KBM-7 (cell line): ENCODE results near the gene REM2.
"Not testable (repeated sequence)": the region's sequence is repeated elsewhere in the genome, so short reads cannot be mapped to it uniquely, and the experiment has no call there.

ENCODE experiments used
- DNase-seq: peaks from one replicate; pipeline ENCODE4 v3.0.0-alpha.2; 2015
- in situ Hi-C: fragments of 300-500 bp; cut with MboI; formaldehyde crosslinking; loops from 2 replicates; pipeline ENCODE4 v1.14.3; 2020; ENCODE audit warnings: low sequenced_read_pairs, low pct_unique_long_range_greater_than_20kb, mixed read lengths

The REM2 gene

GRCh38 chr14:22847661-22848341 lies 35.2 kb upstream of the REM2 start:
- in situ Hi-C loops, result no loop called here
- DNase-seq, result no peak

- DNase-seq, result peak; percentile 27
Observed at GRCh38 chr14:22848351-22849164, 34.5 kb upstream of the REM2 start.

DNA sequence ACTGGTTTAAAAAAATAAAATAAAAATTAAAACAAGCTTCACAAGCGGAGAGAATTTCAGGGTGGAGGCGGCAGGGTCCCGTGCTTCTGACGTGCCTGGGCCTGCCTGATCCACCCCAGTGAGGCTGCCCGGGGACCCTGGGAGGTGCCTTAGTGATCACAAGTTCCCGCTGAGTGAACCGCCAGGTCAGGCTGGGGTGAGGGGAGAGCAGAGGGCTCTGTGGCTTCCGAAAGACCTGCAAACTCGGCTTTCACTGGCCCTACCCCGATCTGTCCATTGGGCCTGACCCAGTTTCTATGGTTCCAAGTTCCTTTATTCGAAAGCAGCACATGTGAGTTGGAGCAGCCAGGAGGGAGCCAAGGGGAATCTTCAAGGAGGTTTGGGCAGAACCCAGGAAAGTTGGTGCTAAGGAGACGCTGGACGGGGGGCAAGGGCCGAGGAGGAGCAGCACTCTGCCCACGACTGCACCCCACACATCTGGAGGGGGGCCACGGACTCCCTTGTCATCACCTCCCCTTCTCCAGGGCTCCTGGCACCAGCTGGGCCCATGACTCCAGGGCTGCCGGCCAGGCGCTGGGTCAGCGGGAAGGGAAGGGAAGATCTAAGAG lies 33.7 kb upstream of the REM2 start:
- no peak for DNase-seq
- in situ Hi-C loops, result no loop called here

More at GRCh38 chr14:22848351-22849164, 34.5 kb upstream of the REM2 start:
- in situ Hi-C loops, result no loop called here

- in situ Hi-C loops, result no loop called here
- peak; percentile 60 for DNase-seq
Observed at GRCh38 chr14:22850944-22851764, 31.9 kb upstream of the REM2 start.

GRCh38 chr14:22852178-22852577 lies 30.8 kb upstream of the REM2 start:
- in situ Hi-C loops, DNase-seq: not testable (repeated sequence)

GRCh38 chr14:22852599-22852939 lies 30.5 kb upstream of the REM2 start:
- in situ Hi-C loops, result no loop called here
- no peak for DNase-seq

DNA sequence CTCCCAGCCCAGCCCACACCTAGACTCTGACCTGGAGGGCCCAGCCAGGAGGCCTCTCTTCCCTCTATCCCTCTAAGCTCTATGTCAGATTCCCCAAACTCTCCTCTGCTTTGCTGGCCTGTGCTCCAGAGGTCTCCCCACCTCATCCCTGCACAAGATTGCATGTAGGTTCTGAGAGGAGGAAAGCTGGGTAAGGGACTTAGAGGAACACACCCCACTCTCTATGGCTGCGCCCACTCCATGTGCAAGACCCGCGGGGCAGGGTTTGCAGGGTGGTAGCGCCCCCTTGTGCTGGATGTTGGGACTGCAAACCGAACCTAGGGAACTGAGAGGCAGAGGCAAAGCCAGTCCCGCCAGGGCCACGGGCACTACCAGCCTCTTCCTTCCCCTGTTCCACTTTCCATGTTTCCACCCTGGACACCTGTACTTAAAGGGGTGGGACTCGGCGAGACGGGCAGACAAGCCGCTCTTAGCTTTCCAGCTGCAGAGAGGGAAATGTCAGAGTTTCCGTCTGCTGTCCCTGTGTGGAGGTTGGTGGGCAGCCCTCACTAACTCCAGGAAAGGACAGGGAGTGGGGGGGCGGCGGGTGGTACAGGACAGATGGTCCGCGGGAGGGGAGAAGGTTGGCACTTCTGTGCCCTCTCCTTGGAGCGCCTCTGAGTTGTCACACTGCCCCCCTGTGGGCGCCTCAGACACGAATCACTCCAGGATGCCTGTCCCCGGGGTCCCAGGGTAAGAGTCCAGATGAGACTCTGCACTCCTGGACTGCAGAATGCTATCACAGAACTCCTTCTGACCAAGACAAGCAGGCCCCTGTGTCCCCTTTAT lies 29.9 kb upstream of the REM2 start:
- in situ Hi-C loops, result no loop called here
- DNase-seq, result peak; percentile 93

- DNase-seq, in situ Hi-C loops: not testable (repeated sequence)
Observed at GRCh38 chr14:22854296-22854695, 28.7 kb upstream of the REM2 start.

DNA sequence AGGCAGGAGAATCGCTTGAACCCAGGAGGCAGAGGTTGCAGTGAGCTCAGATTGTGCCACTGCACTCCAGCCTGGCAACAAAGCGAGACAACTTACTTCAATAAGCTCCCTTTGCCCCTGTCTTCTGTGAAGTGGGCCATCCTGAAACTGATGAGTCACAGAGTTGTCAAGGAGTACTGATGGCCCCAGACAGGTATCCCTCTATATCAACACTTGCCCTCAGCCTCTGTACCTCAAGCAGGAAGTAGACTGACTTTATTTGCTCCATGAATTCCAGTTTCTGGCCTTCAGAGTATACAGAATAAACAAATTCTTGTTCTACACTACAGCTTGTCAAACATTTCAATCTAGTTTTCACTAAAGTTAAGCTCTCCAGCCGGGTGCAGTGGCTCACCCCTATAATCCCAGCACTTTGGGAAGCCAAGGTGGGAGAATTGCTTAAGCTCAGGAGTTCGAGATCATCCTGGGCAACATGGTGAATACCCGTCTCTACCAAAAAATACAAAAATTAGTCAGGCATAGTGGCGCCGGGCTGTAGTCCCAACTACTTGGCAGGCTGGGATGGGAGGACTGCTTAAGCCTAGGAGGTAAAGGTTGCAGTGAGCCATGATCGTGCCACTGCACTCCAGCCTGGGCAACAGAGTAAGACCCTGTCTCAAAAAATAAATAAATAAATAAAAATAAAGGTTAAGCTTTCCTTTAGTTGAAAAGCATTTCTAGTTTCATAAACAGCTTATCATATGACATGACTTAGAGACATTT lies 27.9 kb upstream of the REM2 start:
- no peak for DNase-seq
- in situ Hi-C loops, result no loop called here

DNA sequence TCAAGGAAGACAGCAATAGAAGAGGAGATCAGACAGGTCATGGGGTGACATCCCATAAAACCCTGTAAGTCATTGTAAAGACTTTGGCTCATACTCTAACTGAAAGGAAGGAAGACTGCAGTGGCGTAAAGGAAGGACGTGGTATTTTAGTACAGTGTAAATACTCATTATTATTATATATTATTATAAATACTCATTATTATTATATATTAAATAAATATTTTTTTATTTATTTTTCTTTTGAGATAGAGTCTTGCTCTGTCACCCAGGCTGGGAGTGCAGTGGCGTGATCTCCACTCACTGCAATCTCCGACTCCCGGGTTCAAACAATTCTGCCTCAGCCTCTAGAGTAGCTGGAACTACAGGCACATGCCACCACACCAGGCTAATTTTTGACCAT lies 26.6 kb upstream of the REM2 start:
- no peak for DNase-seq
- in situ Hi-C loops, result no loop called here

DNA sequence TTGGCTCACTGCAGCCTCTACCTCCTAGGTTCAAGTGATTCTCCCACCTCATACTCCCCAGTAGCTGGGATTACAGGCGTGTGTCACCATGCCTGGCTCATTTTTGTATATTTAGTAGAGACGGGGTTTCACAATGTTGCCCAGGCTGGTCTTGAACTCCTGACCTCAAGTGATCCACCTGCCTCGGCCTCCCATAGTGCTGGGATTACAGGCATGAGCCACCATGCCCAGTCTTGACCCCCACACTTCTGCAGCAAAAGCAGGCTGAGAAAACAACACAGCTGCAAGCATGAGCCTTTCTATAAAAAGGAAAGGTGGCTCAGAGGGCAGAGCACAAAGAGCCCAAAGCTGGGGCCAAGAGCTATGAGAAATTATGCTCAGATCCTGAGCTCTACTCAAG lies 22.6 kb upstream of the REM2 start:
- in situ Hi-C loops, DNase-seq: not testable (repeated sequence)

DNA sequence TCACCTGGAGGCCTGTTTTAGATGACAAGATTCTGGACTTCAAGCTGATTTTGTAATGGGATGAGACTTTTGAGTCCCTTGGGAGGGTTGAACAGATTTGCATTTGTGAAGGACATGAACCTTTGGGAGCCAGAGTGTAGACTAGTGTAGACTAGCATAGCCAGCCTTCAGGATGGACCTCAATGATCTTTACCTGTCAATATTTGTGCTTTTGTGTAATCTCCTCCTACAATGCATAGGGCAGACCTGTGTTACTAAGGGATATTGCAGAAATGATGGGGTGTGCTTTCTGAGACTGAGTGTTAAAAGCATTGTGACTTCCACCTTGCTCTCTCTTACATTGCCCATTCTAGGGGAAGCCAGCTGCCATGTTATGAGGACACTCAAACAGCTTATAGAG lies 21.4 kb upstream of the REM2 start:
- DNase-seq, result no peak
- in situ Hi-C loops, result no loop called here

- in situ Hi-C loops, result no loop called here
- no peak for DNase-seq
Observed at GRCh38 chr14:22864979-22865378, 18.0 kb upstream of the REM2 start.

GRCh38 chr14:22865424-22866405 lies 17.3 kb upstream of the REM2 start:
- DNase-seq, result peak; percentile 55
- in situ Hi-C loops, result no loop called here

DNA sequence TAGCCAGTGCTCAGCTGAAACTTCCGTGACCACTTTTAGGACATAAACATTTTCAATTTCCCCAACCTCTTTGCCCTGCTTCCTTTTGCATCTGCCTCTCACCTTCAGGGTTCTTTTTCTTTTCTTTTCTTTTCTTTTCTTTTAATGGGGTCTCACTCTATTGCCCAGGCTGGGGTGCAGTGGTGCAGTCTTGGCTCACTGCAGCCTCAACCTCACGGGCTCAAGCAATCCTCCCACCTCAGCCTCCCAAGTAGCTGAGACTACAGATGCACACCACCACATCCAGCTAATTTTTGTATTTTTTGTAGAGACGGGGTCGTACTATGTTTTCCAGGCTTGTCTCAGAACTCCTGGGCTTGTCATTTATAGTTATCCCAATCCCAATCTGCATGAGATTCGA lies 16.1 kb upstream of the REM2 start:
- DNase-seq, result no peak
- in situ Hi-C loops, result no loop called here

- DNase-seq, result peak; percentile 70
- in situ Hi-C loops, result no loop called here
Observed at GRCh38 chr14:22870811-22871223, 12.2 kb upstream of the REM2 start.
